Gastrocnemius medialis (tissue), 4 donors: ENCODE data around the gene NUMB. TPM values are rescaled to one million over a fixed set of nuclear protein-coding genes. Genes with fewer than 3 reads are reported as not detected.
"Not testable (repeated sequence)": the region's sequence is repeated elsewhere in the genome, so short reads cannot be mapped to it uniquely, and the experiment has no call there.

Experiments used
- ATAC-seq, 2 donors: fragments of 150-250 bp; one replicate each; pipeline ENCODE4 v1.9.1; 2016
- DNase-seq, 2 donors: peaks; one replicate each; pipeline ENCODE4 v3.0.0-alpha.2; 2019
- H3K27ac ChIP-seq, 4 donors: fragments of 200-600 bp; sonication (generic); 1 replicate in 1 of 4; 2 replicates in 3 of 4; pipeline ENCODE4 v1.5.1; 2016 to 2018; ENCODE audit warnings: mild to moderate bottlenecking in 2 of 4, moderate library complexity in 1 of 4
- H3K27me3 ChIP-seq, 3 donors: fragments of 200-600 bp; sonication (generic) in 2 of 3; 1 replicate in 1 of 3; 2 replicates in 2 of 3; pipeline versions ENCODE4 v1.5.1 to v1.6.0; 2016 to 2019; ENCODE audit warnings: mild to moderate bottlenecking in 1 of 3, moderate library complexity in 1 of 3
- H3K36me3 ChIP-seq, 2 donors: fragments of 200-600 bp; sonication (generic) in 1 of 2; one replicate each; pipeline ENCODE4 v1.5.1; 2017 to 2018
- H3K4me1 ChIP-seq, 2 donors: fragments of 200-600 bp; sonication (generic) in 1 of 2; one replicate each; pipeline ENCODE4 v1.5.1; 2016 to 2017; ENCODE audit warnings: mild to moderate bottlenecking in 2 of 2
- H3K4me3 ChIP-seq, 4 donors: fragments of 200-600 bp; sonication (generic) in 3 of 4; 1 replicate in 1 of 4; 2 replicates in 3 of 4; pipeline ENCODE4 v1.5.1; 2016 to 2019; ENCODE audit warnings: mild to moderate bottlenecking in 2 of 4
- H3K9me3 ChIP-seq, 3 donors: fragments of 200-600 bp; sonication (generic) in 2 of 3; 1 replicate in 1 of 3; 2 replicates in 2 of 3; pipeline ENCODE4 v1.5.1; 2016 to 2019
- CTCF ChIP-seq, 5 experiments: fragments of 450-650 bp in 3 of 5; fragments of 200-600 bp in 2 of 5; sonication (generic) in 2 of 5; IDR thresholded peaks in 4 of 5; conservative IDR thresholded peaks in 1 of 5; 1 replicate in 4 of 5; 2 replicates in 1 of 5; pipeline ENCODE4 v1.5.1; 2016 to 2019; ENCODE audit warnings: antibody characterized with exemption in 5 of 5, mild to moderate bottlenecking in 3 of 5, moderate library complexity in 3 of 5
- POLR2A ChIP-seq, 2 donors: fragments of 450-650 bp; IDR thresholded peaks; one replicate each; pipeline ENCODE4 v1.6.1; 2017; ENCODE audit warnings: antibody characterized with exemption in 2 of 2, mild to moderate bottlenecking in 2 of 2, moderate library complexity in 2 of 2
- in situ Hi-C, 4 donors: fragments of 200-750 bp; cut with MboI; loops; one replicate each; pipeline versions ENCODE4 v1.15.0 to v1.8.0; 2017; ENCODE audit warnings: low sequenced_read_pairs in 4 of 4
- intact Hi-C: fragments of 100-400 bp; cut with DNase I; formaldehyde crosslinking; loops from one replicate; pipeline ENCODE4 v1.15.1; 2023; ENCODE audit warnings: low total_unique reads
- total RNA-seq, 4 donors: library from RNA; depleted of rRNA; stranded (reverse); fragments of >200 nt; gene quantifications; one replicate each; pipeline versions ENCODE4 v1.1.0 to v1.2.3, GENCODE V29; 2016

The NUMB gene
- total RNA-seq, 4 donors from 2014 or later: 14.3 to 29.8 (median 23.6) TPM

- DNase-seq: no peak
- in situ Hi-C loops: no loop called here
These were observed 72.0 kb downstream of the NUMB start for GRCh38 chr14:73386342-73386741.

GRCh38 chr14:73385021-73385420, 73.3 kb downstream of the NUMB start:
- in situ Hi-C loops, DNase-seq, ATAC-seq: not testable (repeated sequence)

More at GRCh38 chr14:73386342-73386741, 72.0 kb downstream of the NUMB start:
- TF ChIP-seq POLR2A (IDR thresholded peaks at IDR 0.05): no peak
- Histone ChIP-seq H3K4me3 (no peak overlapping the region), H3K27ac (no peak overlapping the region), H3K9me3 (no peaks in the 10 kb centered on the region), H3K36me3 (peaks cover 0 to 8% of the 10 kb centered on the region in 2 donors), H3K4me1 (no peaks in the 10 kb centered on the region), H3K27me3 (no peaks in the 10 kb centered on the region)
- ATAC-seq: no peak
- intact Hi-C loops: no loop called here

DNA sequence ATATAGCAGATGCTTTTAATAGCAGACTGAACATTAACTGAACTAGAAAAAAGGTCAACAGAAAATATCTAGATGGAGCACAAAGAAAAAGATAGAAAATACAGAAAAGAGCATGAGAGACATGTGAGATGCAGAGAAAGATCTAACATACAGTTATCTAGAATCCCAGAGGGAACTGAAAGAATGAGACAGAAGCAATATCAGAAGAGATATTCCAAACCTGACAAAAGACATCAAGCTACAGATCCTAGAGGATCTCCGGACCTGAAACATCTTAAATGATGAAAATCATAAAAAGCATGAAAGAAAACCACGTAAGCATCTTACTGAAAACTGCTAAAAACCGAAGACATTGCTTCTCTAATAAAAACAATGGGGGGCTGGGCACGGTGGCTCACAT, 75.0 kb downstream of the NUMB start:
- no peak for DNase-seq
- Histone ChIP-seq H3K36me3 (peaks cover 0 to 8% of the 10 kb centered on the region in 2 donors), H3K9me3 (no peaks in the 10 kb centered on the region), H3K27ac (no peak overlapping the region), H3K27me3 (no peaks in the 10 kb centered on the region), H3K4me1 (no peaks in the 10 kb centered on the region), H3K4me3 (no peak overlapping the region)
- in situ Hi-C loops: no loop called here
- intact Hi-C loops: no loop called here
- no peak for ATAC-seq
- no peak for TF ChIP-seq CTCF (IDR thresholded peaks at IDR 0.05 in 4 of 5, conservative IDR thresholded peaks at IDR 0.05 in 1 of 5)
- TF ChIP-seq POLR2A (IDR thresholded peaks at IDR 0.05): no peak

More at GRCh38 chr14:73385021-73385420, 73.3 kb downstream of the NUMB start:
- H3K27me3 ChIP-seq, H3K27ac ChIP-seq, H3K4me3 ChIP-seq, intact Hi-C loops, H3K36me3 ChIP-seq, H3K9me3 ChIP-seq, H3K4me1 ChIP-seq: not testable (repeated sequence)

DNA sequence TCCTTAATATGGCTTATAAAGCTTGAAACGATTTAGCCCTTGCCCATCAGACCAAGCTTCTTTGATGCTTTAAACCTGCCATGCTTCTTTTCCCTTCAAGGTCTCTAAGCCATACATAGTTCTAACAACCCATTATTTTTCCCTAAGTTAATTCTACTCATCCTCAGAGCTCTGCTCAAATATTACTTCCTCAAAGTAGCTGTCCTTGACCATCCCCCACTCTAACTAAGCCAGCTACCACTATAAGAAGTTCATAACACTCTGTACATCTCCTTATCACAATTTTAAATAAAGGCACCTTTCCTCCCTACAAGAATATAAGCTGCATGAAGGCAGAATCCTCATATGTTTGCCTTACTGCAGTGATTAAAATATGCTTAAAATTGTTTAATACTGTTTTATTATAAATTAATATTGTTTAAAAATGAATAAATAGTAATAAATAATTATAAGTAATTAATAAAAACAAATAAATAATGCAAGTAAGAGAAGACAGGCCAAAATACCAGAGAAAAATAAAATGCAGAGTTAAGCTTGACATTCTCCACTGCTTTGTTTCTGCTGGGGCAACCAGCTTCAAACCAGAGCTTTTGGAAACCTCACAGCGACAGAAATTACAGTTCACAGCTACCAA, 76.8 kb downstream of the NUMB start:
- Histone ChIP-seq H3K9me3 (no peaks in the 10 kb centered on the region), H3K4me3 (no peak overlapping the region), H3K36me3 (peaks cover 0 to 8% of the 10 kb centered on the region in 2 donors), H3K27me3 (no peaks in the 10 kb centered on the region), H3K4me1 (no peaks in the 10 kb centered on the region), H3K27ac (no peak overlapping the region)
- intact Hi-C loops (no loop called here), in situ Hi-C loops (no loop called here)
- TF ChIP-seq POLR2A (IDR thresholded peaks at IDR 0.05) (no peak), CTCF (IDR thresholded peaks at IDR 0.05 in 4 of 5, conservative IDR thresholded peaks at IDR 0.05 in 1 of 5) (no peak)
- ATAC-seq: no peak
- DNase-seq: no peak

GRCh38 chr14:73376585-73376984, 81.8 kb downstream of the NUMB start:
- intact Hi-C loops: no loop called here
- no peaks in the 10 kb centered on the region for H3K27me3 ChIP-seq
- H3K9me3 ChIP-seq: no peaks in the 10 kb centered on the region
- H3K27ac ChIP-seq: no peak overlapping the region
- in situ Hi-C loops: no loop called here
- H3K36me3 ChIP-seq: no peaks in the 10 kb centered on the region
- DNase-seq (no peak), ATAC-seq (no peak)
- no peak for TF ChIP-seq POLR2A (IDR thresholded peaks at IDR 0.05)
- TF ChIP-seq CTCF (IDR thresholded peaks at IDR 0.05 in 4 of 5, conservative IDR thresholded peaks at IDR 0.05 in 1 of 5): no peak
- H3K4me1 ChIP-seq: no peaks in the 10 kb centered on the region
- no peak overlapping the region for H3K4me3 ChIP-seq

GRCh38 chr14:73375861-73376260, 82.5 kb downstream of the NUMB start:
- Histone ChIP-seq H3K9me3 (no peaks in the 10 kb centered on the region), H3K4me1 (no peaks in the 10 kb centered on the region), H3K27me3 (no peaks in the 10 kb centered on the region), H3K4me3 (no peak overlapping the region), H3K36me3 (no peaks in the 10 kb centered on the region), H3K27ac (no peak overlapping the region)
- ATAC-seq (no peak), DNase-seq (no peak)
- TF ChIP-seq CTCF (IDR thresholded peaks at IDR 0.05 in 4 of 5, conservative IDR thresholded peaks at IDR 0.05 in 1 of 5) (no peak), POLR2A (IDR thresholded peaks at IDR 0.05) (no peak)
- in situ Hi-C loops: no loop called here
- intact Hi-C loops: no loop called here
